ENCODE data around the gene TUBA3D. TPM values are rescaled to one million over a fixed set of nuclear protein-coding genes. Genes with fewer than 3 reads are reported as not detected.
"Not testable (repeated sequence)": the region's sequence is repeated elsewhere in the genome, so short reads cannot be mapped to it uniquely, and the experiment has no call there.

Gene TUBA3D
- total RNA-seq, 1 experiment from 2014 or later = not detected

GRCh38 chr2:131516011-131516410, 40.1 kb downstream of the TUBA3D start:
- Histone ChIP-seq H3K36me3 (0 out of 2 replicates have a peak, but pooled peaks cover 3% of the 10 kb centered on the region), H3K27me3 (replicated peaks) (no peaks in the 10 kb centered on the region), H3K9me3 (replicated peaks) (no peaks in the 10 kb centered on the region), H3K27ac (no peak overlapping the region), H3K4me3 (no peak overlapping the region), H3K4me1 (replicated peaks) (no peaks in the 10 kb centered on the region)
- no peak for DNase-seq (ENCODE audit: low read depth in 1 of 2, low spot score in 2 of 2)

- H3K4me3 ChIP-seq; H3K4me1 ChIP-seq (replicated peaks); H3K9me3 ChIP-seq (replicated peaks); H3K36me3 ChIP-seq; DNase-seq (ENCODE audit: low read depth in 1 of 2, low spot score in 2 of 2); H3K27me3 ChIP-seq (replicated peaks); H3K27ac ChIP-seq: not testable (repeated sequence)
Observed at GRCh38 chr2:131516621-131517020, 40.7 kb downstream of the TUBA3D start.

GRCh38 chr2:131517106-131517831, 41.4 kb downstream of the TUBA3D start:
- H3K4me1 ChIP-seq (replicated peaks) = no peaks in the 10 kb centered on the region
- no peak overlapping the region for H3K27ac ChIP-seq
- H3K36me3 ChIP-seq = 0 out of 2 replicates have a peak, but pooled peaks cover 3% of the 10 kb centered on the region
- no peaks in the 10 kb centered on the region for H3K9me3 ChIP-seq (replicated peaks)
- H3K4me3 ChIP-seq = no peak overlapping the region
- H3K27me3 ChIP-seq (replicated peaks) = no peaks in the 10 kb centered on the region
- DNase-seq (ENCODE audit: low read depth in 1 of 2, low spot score in 2 of 2) = no peak

GRCh38 chr2:131517856-131518255, 41.9 kb downstream of the TUBA3D start:
- H3K4me1 ChIP-seq (replicated peaks); H3K27me3 ChIP-seq (replicated peaks); H3K27ac ChIP-seq; H3K36me3 ChIP-seq; DNase-seq (ENCODE audit: low read depth in 1 of 2, low spot score in 2 of 2); H3K4me3 ChIP-seq; H3K9me3 ChIP-seq (replicated peaks): not testable (repeated sequence)

- not testable (repeated sequence) for H3K36me3 ChIP-seq; H3K27ac ChIP-seq; H3K4me1 ChIP-seq (replicated peaks); H3K27me3 ChIP-seq (replicated peaks); H3K4me3 ChIP-seq; H3K9me3 ChIP-seq (replicated peaks); DNase-seq (ENCODE audit: low read depth in 1 of 2, low spot score in 2 of 2)
Observed at GRCh38 chr2:131518531-131518930, 42.6 kb downstream of the TUBA3D start.

GRCh38 chr2:131519466-131519865, 43.5 kb downstream of the TUBA3D start:
- H3K4me3 ChIP-seq = no peak overlapping the region
- H3K9me3 ChIP-seq (replicated peaks) = no peaks in the 10 kb centered on the region
- no peaks in the 10 kb centered on the region for H3K27me3 ChIP-seq (replicated peaks)
- DNase-seq (ENCODE audit: low read depth in 1 of 2, low spot score in 2 of 2) = no peak
- 0 out of 2 replicates have a peak, but pooled peaks cover 3% of the 10 kb centered on the region for H3K36me3 ChIP-seq
- H3K4me1 ChIP-seq (replicated peaks) = no peaks in the 10 kb centered on the region
- no peak overlapping the region for H3K27ac ChIP-seq

GRCh38 chr2:131519871-131520470, 44.1 kb downstream of the TUBA3D start:
- DNase-seq (ENCODE audit: low read depth in 1 of 2, low spot score in 2 of 2); H3K36me3 ChIP-seq; H3K27me3 ChIP-seq (replicated peaks); H3K4me3 ChIP-seq; H3K27ac ChIP-seq; H3K9me3 ChIP-seq (replicated peaks); H3K4me1 ChIP-seq (replicated peaks): not testable (repeated sequence)

GRCh38 chr2:131520526-131520925, 44.6 kb downstream of the TUBA3D start:
- Histone ChIP-seq H3K36me3 (0 out of 2 replicates have a peak, but pooled peaks cover 3% of the 10 kb centered on the region), H3K27ac (no peak overlapping the region), H3K4me1 (replicated peaks) (no peaks in the 10 kb centered on the region), H3K4me3 (no peak overlapping the region), H3K27me3 (replicated peaks) (no peaks in the 10 kb centered on the region), H3K9me3 (replicated peaks) (no peaks in the 10 kb centered on the region)
- no peak for DNase-seq (ENCODE audit: low read depth in 1 of 2, low spot score in 2 of 2)

- not testable (repeated sequence) for H3K9me3 ChIP-seq (replicated peaks); DNase-seq (ENCODE audit: low read depth in 1 of 2, low spot score in 2 of 2); H3K36me3 ChIP-seq; H3K4me1 ChIP-seq (replicated peaks); H3K27me3 ChIP-seq (replicated peaks); H3K27ac ChIP-seq; H3K4me3 ChIP-seq
Observed at GRCh38 chr2:131521524-131521923, 45.6 kb downstream of the TUBA3D start.

- Histone ChIP-seq H3K4me1 (replicated peaks) (no peaks in the 10 kb centered on the region), H3K4me3 (no peak overlapping the region), H3K27me3 (replicated peaks) (no peaks in the 10 kb centered on the region), H3K27ac (no peak overlapping the region), H3K9me3 (replicated peaks) (no peaks in the 10 kb centered on the region), H3K36me3 (0 out of 2 replicates have a peak, but pooled peaks cover 3% of the 10 kb centered on the region)
- DNase-seq (ENCODE audit: low read depth in 1 of 2, low spot score in 2 of 2) = no peak
Observed at GRCh38 chr2:131521961-131522781, 46.3 kb downstream of the TUBA3D start.

GRCh38 chr2:131525256-131525655, 49.3 kb downstream of the TUBA3D start:
- not testable (repeated sequence) for H3K27me3 ChIP-seq (replicated peaks); H3K27ac ChIP-seq; H3K36me3 ChIP-seq; H3K9me3 ChIP-seq (replicated peaks); H3K4me1 ChIP-seq (replicated peaks); H3K4me3 ChIP-seq
- peak in 1 of 2 experiments; percentile 17 for DNase-seq (ENCODE audit: low read depth in 1 of 2, low spot score in 2 of 2)

GRCh38 chr2:131527131-131528001, 51.4 kb downstream of the TUBA3D start, which contains the start of gene CCDC74A:
TSS of gene CCDC74A (plus strand) at chr2:131527888. CDS start at chr2:131527971, 83 bp downstream.
- peak within 1 kb of the TSS; percentile 31 for H3K4me3 ChIP-seq
- not testable (repeated sequence) for H3K27ac ChIP-seq; H3K9me3 ChIP-seq (replicated peaks); H3K36me3 ChIP-seq; H3K4me1 ChIP-seq (replicated peaks); H3K27me3 ChIP-seq (replicated peaks)
- peak; percentile 59 to 80 for DNase-seq (ENCODE audit: low read depth in 1 of 2, low spot score in 2 of 2)

Measured in SJSA1 (cell line).